Smooth muscle cell (in vitro differentiated cells): ENCODE results near the gene ADGRB3. TPM values are rescaled to one million over a fixed set of nuclear protein-coding genes. Genes with fewer than 3 reads are reported as not detected.

Source experiments
- DNase-seq: peaks from one replicate; lab custom pipeline; 2025; ENCODE audit not compliant: unreplicated experiment; lab: John Stamatoyannopoulos, UW
- H2AFZ ChIP-seq: fragments of 200-600 bp; sonication (generic); 2 replicates; pipeline ENCODE4 v1.6.0; 2016; ENCODE audit warnings: antibody characterized with exemption, low read depth, mild to moderate bottlenecking
- H3F3A ChIP-seq: fragments of 200-600 bp; sonication (generic); 2 replicates; pipeline ENCODE4 v1.6.0; 2017; ENCODE audit warnings: antibody characterized with exemption, low read depth
- H3K27ac ChIP-seq: fragments of 200-600 bp; sonication (generic); 2 replicates; pipeline ENCODE4 v1.5.1; 2016; ENCODE audit warnings: low read depth, mild to moderate bottlenecking
- H3K27me3 ChIP-seq: fragments of 200-600 bp; sonication (generic); 2 replicates; pipeline ENCODE4 v1.6.1; 2016; ENCODE audit warnings: low read depth, mild to moderate bottlenecking
- H3K36me3 ChIP-seq: fragments of 200-600 bp; sonication (generic); 2 replicates; pipeline ENCODE4 v1.5.1; 2016; ENCODE audit warnings: low read depth
- H3K4me1 ChIP-seq: fragments of 200-600 bp; sonication (generic); 2 replicates; pipeline ENCODE4 v1.5.1; 2016; ENCODE audit warnings: low read depth
- H3K4me2 ChIP-seq: fragments of 200-600 bp; sonication (generic); 2 replicates; pipeline ENCODE4 v1.6.0; 2016; ENCODE audit warnings: mild to moderate bottlenecking
- H3K4me3 ChIP-seq: fragments of 200-600 bp; sonication (generic); 2 replicates; pipeline ENCODE4 v1.5.1; 2016; ENCODE audit warnings: mild to moderate bottlenecking
- H3K79me2 ChIP-seq: fragments of 200-600 bp; sonication (generic); 2 replicates; pipeline ENCODE4 v1.6.0; 2016; ENCODE audit warnings: low read depth, mild to moderate bottlenecking
- H3K9ac ChIP-seq: fragments of 200-600 bp; sonication (generic); 2 replicates; pipeline ENCODE4 v1.6.0; 2016; ENCODE audit warnings: low read depth
- H3K9me3 ChIP-seq: fragments of 200-600 bp; sonication (generic); replicated peaks from 2 replicates; pipeline ENCODE4 v1.5.1; 2016; ENCODE audit warnings: low read depth
- H4K20me1 ChIP-seq: fragments of 200-600 bp; sonication (generic); 2 replicates; pipeline ENCODE4 v1.6.0; 2016; ENCODE audit warnings: low read depth
- CTCF ChIP-seq: fragments of 200-600 bp; sonication (generic); IDR thresholded peaks from 2 replicates; pipeline ENCODE4 v1.5.1; 2017; ENCODE audit warnings: borderline replicate concordance, mild to moderate bottlenecking, antibody characterized with exemption; ENCODE audit not compliant: insufficient read depth, poor library complexity, severe bottlenecking
- WGBS: methylation state at CpG from one replicate; pipeline ENCODE4 v1.1.7; 2016; ENCODE audit warnings: low lambda C conversion rate; 5-methylcytosine and 5-hydroxymethylcytosine counted together
- polyA plus RNA-seq: library from polyadenylated mRNA; unstranded; fragments of >200 nt; fragmentation: Nextera tagmentation; extraction: Ambion mirVana; gene quantifications from 2 replicates; pipeline ENCODE4 v1.2.1, GENCODE V29; 2016
- total RNA-seq: library from RNA; depleted of rRNA; stranded (reverse); fragments of >200 nt; gene quantifications from 2 replicates; pipeline ENCODE4 v1.2.3, GENCODE V29; 2014

Gene ADGRB3
- total and polyA plus RNA-seq, 2 experiments from 2014 or later = 0.34 to 0.63 TPM

GRCh38 chr6:69022993-69023392, 387.9 kb downstream of the ADGRB3 start:
- Histone ChIP-seq H3K27ac (no peak overlapping the region), H3K9me3 (no peaks in the 10 kb centered on the region), H3K9ac (no peak overlapping the region), H3K4me2 (no peak overlapping the region), H3K4me1 (no peaks in the 10 kb centered on the region), H3K27me3 (no peaks in the 10 kb centered on the region), H2AFZ (no peak overlapping the region), H3K4me3 (no peak overlapping the region), H3F3A (no peaks in the 10 kb centered on the region), H3K79me2 (no peaks in the 10 kb centered on the region), H3K36me3 (no peaks in the 10 kb centered on the region), H4K20me1 (no peaks in the 10 kb centered on the region)
- no peak for TF ChIP-seq CTCF
- WGBS = 30% methylated on average over 1 of the region's 1 CpG
- no peak for DNase-seq

- no peak for TF ChIP-seq CTCF
- no peaks in the 10 kb centered on the region for H3F3A ChIP-seq
- H3K9ac ChIP-seq = no peak overlapping the region
- H3K4me1 ChIP-seq = no peaks in the 10 kb centered on the region
- DNase-seq = no peak
- no peaks in the 10 kb centered on the region for H3K79me2 ChIP-seq
- H3K4me2 ChIP-seq = no peak overlapping the region
- H3K27me3 ChIP-seq = no peaks in the 10 kb centered on the region
- H2AFZ ChIP-seq = no peak overlapping the region
- no peaks in the 10 kb centered on the region for H3K36me3 ChIP-seq
- H3K27ac ChIP-seq = peak overlapping the region; percentile 55
- H4K20me1 ChIP-seq = no peaks in the 10 kb centered on the region
- H3K4me3 ChIP-seq = no peak overlapping the region
- WGBS = 78% methylated on average over 3 of the region's 3 CpGs
- H3K9me3 ChIP-seq = no peaks in the 10 kb centered on the region
These were observed 391.2 kb downstream of the ADGRB3 start for GRCh38 chr6:69026243-69026642.

- H3K4me1 ChIP-seq = no peaks in the 10 kb centered on the region
- H3K9me3 ChIP-seq = no peaks in the 10 kb centered on the region
- no peak overlapping the region for H3K4me2 ChIP-seq
- WGBS = 63% methylated on average over 3 of the region's 3 CpGs
- no peaks in the 10 kb centered on the region for H3K27me3 ChIP-seq
- no peak overlapping the region for H3K9ac ChIP-seq
- H3K4me3 ChIP-seq = no peak overlapping the region
- peak overlapping the region; percentile 55 for H3K27ac ChIP-seq
- no peak for DNase-seq
- no peaks in the 10 kb centered on the region for H3K36me3 ChIP-seq
- no peaks in the 10 kb centered on the region for H4K20me1 ChIP-seq
- TF ChIP-seq CTCF = no peak
- no peaks in the 10 kb centered on the region for H3K79me2 ChIP-seq
- H3F3A ChIP-seq = no peaks in the 10 kb centered on the region
- no peak overlapping the region for H2AFZ ChIP-seq
These were observed 391.6 kb downstream of the ADGRB3 start for GRCh38 chr6:69026715-69027114.

GRCh38 chr6:69027861-69028260, 392.8 kb downstream of the ADGRB3 start:
- Histone ChIP-seq H3K4me1 (no peaks in the 10 kb centered on the region), H3K4me3 (no peak overlapping the region), H3K79me2 (no peaks in the 10 kb centered on the region), H3K36me3 (no peaks in the 10 kb centered on the region), H4K20me1 (no peaks in the 10 kb centered on the region), H3K4me2 (no peak overlapping the region), H3F3A (no peaks in the 10 kb centered on the region), H3K9me3 (no peaks in the 10 kb centered on the region), H3K27ac (no peak overlapping the region), H3K27me3 (no peaks in the 10 kb centered on the region), H2AFZ (no peak overlapping the region), H3K9ac (no peak overlapping the region)
- TF ChIP-seq CTCF = no peak
- 76% methylated on average over 1 of the region's 1 CpG for WGBS
- DNase-seq = no peak
